GM21381 (cell line): Measurements from ENCODE around the gene MMP1.
"Not testable (repeated sequence)": the region's sequence is repeated elsewhere in the genome, so short reads cannot be mapped to it uniquely, and the experiment has no call there.

ENCODE experiments used
- ATAC-seq: cut with Tn5 transposase; IDR thresholded peaks from one replicate; pipeline ENCODE4 v1.9.1; 2021; ENCODE audit warnings: mild to moderate bottlenecking, moderate library complexity; ENCODE audit not compliant: unreplicated experiment

Gene MMP1

DNA sequence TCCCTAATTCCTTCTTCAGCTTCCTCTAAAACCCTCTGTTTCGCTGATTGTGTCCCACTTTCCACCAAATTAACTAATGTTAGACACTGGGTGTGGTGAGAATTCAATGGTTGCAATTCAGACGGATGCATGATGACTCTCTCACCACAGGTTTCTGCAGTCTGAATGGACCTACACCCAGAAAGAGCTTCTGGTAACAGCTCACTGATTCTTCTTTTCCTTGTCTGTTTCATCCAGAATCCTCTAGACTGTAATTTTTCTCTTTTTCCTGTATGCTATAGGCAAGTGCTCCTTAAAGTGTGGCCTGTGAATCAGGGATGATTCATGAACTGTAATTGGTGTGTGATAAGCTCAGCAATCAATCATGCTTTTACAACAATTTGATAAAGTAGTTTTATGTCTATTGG lies 35.6 kb downstream of the MMP1 start:
- no peak for ATAC-seq

DNA sequence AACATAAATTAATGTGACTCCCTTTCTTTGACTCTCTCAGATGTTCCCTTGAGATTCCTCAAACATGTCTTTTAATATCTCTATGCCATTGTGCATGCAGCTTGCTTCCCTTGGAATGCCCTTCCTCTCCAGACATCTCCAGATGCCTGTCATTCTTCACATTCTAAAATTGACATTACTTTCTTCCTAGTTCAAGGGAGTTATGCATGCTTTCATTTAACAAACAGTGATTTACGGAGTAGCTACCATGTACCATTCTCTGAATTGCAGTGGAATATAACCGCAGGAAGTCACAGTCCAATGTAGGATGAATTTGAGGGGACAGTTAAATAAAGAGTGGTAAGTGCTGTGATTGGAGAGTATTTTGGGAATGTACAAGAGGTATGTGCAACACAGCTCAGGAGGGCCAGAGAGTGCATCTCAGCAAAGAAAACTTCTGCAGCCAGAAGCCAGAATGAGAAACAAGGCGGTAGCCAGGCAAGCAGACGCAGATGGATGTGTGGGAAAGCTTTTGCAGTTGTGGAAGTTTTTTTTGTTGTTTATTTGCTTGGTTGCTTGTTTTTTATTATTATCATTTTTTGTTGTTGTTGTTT lies 36.2 kb downstream of the MMP1 start:
- ATAC-seq: no peak

DNA sequence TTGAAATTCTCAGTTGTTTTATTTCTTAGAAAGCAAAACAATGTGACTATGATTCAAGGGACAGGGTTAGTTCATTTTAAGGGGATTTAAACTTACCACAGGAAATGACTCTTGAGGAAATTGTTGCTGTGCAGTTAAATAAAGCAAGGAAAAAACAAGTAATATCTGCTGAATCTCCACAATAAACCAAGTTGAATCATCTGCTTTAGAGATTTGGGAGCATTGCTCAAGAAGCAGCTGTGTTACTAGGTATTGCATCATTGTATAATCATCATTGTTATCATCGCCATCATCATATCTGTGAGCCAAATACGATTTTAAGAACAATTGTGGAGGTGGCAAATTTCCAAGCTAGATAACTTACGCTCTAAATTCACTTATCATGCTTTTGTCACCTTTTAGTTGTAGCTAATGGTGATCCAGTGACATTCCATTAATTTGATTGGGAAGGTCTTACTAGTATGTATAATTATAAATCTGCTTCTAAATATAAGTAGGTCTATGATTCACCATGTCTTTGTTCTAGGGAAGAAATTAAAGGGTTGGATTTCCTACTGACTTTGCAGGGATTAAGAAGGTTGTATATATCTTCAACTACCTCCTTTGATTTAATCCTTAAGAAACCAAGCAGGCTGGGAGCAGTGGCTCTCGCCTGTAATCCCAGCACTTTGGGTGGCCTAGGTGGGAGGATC lies 37.5 kb downstream of the MMP1 start:
- ATAC-seq: no peak

- ATAC-seq: no peak
Observed at GRCh38 chr11:102757823-102758549, 40.0 kb downstream of the MMP1 start.

- no peak for ATAC-seq
Observed at GRCh38 chr11:102753267-102753666, 44.7 kb downstream of the MMP1 start.

DNA sequence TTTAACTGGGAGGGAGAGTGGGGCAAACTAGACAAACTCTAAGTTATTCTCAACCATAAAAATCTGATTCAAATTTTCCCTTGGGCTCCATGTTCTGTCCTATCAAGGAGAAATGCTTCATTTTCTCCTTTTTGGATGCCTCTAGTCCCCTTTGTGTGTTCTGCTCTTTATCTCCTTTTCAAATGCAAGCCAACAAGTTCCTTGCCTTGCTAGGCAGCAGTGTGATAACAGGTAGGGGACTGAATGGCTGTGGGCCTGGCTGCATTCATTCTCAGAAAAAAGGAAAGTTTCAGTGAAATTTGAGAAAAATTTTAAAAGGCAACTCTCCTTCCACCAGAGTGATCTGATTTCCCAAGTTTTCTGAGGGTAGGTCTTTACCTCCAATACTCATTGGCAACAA lies 46.3 kb downstream of the MMP1 start:
- no peak for ATAC-seq

DNA sequence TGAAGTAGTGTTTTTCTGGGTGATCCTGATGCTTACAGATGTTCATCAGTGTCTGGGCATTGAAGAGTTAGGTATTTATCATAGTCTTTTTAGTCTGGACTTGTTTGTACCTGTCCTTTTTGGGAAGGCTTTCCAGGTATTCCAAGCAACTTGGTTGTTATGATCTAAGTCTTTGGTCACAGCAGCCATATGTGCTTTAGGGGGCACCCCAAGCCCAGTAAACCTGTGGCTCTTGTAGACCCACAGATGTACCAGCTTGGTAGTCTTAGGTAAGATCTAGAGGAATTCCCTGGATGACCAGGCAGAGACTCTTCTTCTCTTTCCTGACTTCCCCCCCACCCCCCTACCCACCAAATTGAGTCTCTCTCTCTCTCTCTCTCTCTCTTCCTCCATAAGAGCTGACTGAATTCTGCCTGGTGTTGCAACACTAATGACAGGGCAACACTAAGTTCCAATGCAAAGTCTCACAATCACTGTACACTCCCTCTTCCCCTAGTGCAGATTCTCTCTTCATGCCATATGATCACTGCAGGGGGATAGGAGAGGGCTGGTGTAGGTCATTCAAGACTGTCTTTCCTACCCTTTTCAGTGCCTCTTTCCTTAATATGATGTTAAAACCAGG lies 48.7 kb downstream of the MMP1 start:
- no peak for ATAC-seq

DNA sequence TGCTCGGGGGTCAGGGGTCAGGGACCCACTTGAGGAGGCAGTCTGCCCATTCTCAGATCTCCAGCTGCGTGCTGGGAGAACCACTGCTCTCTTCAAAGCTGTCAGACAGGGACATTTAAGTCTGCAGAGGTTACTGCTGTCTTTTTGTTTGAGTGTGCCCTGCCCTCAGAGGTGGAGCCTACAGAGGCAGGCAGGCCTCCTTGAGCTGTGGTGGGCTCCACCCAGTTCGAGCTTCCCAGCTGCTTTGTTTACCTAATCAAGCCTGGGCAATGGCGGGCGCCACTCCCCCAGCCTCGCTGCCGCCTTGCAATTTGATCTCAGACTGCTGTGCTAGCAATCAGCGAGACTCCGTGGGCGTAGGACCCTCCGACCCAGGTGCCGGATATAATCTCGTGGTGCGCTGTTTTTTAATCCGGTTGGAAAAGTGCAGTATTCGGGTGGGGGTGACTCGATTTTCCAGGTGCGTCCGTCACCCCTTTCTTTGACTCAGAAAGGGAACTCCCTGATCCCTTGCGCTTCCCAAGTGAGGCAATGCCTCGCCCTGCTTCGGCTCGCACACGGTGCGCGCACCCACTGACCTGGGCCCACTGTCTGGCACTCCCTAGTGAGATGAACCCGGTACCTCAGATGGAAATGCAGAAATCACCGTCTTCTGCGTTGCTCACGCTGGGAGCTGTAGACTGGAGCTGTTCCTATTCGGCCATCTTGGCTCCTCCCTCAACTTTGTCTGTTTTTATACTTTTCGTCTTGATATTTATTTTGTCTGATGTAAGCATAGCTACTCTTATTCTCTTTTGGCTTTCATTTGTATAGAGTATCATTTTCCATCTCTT lies 51.0 kb downstream of the MMP1 start:
- ATAC-seq: not testable (repeated sequence)
